HG02970 (cell line): Measurements from ENCODE around the gene MMP15.
"Not testable (repeated sequence)": the region's sequence is repeated elsewhere in the genome, so short reads cannot be mapped to it uniquely, and the experiment has no call there.

Experiments used
- ATAC-seq: cut with Tn5 transposase; IDR thresholded peaks from one replicate; pipeline ENCODE4 v1.9.1; 2021; ENCODE audit warnings: mild to moderate bottlenecking, moderate library complexity, moderate number of reproducible peaks; ENCODE audit not compliant: unreplicated experiment, low FRiP score

MMP15 gene

GRCh38 chr16:57995721-57996405, 29.7 kb upstream of the MMP15 start:
- ATAC-seq, result no peak

GRCh38 chr16:57996406-57997175, 29.0 kb upstream of the MMP15 start:
- no peak for ATAC-seq

GRCh38 chr16:57997176-57997527, 28.4 kb upstream of the MMP15 start:
- no peak for ATAC-seq

GRCh38 chr16:57997528-57998265, 27.9 kb upstream of the MMP15 start:
- ATAC-seq, result no peak

- no peak for ATAC-seq
These were observed 27.1 kb upstream of the MMP15 start for GRCh38 chr16:57998486-57998885.

GRCh38 chr16:57998992-57999365, 26.6 kb upstream of the MMP15 start:
- no peak for ATAC-seq

GRCh38 chr16:57999366-57999970, 26.1 kb upstream of the MMP15 start:
- ATAC-seq, result no peak

GRCh38 chr16:57999971-58000705, 25.4 kb upstream of the MMP15 start, which contains the start of gene ZNF319:
Gene ZNF319 (minus strand): TSS chr16:58000672. CDS start chr16:57998265, 2,407 bp downstream.
- ATAC-seq, result no peak

- peak; percentile 67 for ATAC-seq
These were observed 24.6 kb upstream of the MMP15 start, which contains the start of gene USB1 for GRCh38 chr16:58000706-58001676. Gene USB1 (plus strand): TSS chr16:58001407. CDS start chr16:58001484, 77 bp downstream.

GRCh38 chr16:58001781-58002415, 23.7 kb upstream of the MMP15 start:
- no peak for ATAC-seq

- ATAC-seq, result no peak
These were observed 23.1 kb upstream of the MMP15 start for GRCh38 chr16:58002416-58002800.

GRCh38 chr16:58002936-58003335, 22.6 kb upstream of the MMP15 start:
- no peak for ATAC-seq

- not testable (repeated sequence) for ATAC-seq
These were observed 20.8 kb upstream of the MMP15 start for GRCh38 chr16:58004736-58005135.

GRCh38 chr16:58009856-58010416, 15.6 kb upstream of the MMP15 start:
- no peak for ATAC-seq

- no peak for ATAC-seq
These were observed 14.7 kb upstream of the MMP15 start for GRCh38 chr16:58010886-58011285.

GRCh38 chr16:58011652-58012051, 13.9 kb upstream of the MMP15 start:
- ATAC-seq, result no peak

- ATAC-seq, result no peak
These were observed 13.1 kb upstream of the MMP15 start for GRCh38 chr16:58012481-58012880.
